NCI-H526 (cell line): ENCODE results near the gene LMTK2.
A peak's percentile ranks its signal among the peaks of the same experiment; 100 is the strongest.

Source experiments
- DNase-seq, 2 experiments: peaks; one replicate each; lab custom pipeline; 2025; lab: John Stamatoyannopoulos, UW

The LMTK2 gene

DNA sequence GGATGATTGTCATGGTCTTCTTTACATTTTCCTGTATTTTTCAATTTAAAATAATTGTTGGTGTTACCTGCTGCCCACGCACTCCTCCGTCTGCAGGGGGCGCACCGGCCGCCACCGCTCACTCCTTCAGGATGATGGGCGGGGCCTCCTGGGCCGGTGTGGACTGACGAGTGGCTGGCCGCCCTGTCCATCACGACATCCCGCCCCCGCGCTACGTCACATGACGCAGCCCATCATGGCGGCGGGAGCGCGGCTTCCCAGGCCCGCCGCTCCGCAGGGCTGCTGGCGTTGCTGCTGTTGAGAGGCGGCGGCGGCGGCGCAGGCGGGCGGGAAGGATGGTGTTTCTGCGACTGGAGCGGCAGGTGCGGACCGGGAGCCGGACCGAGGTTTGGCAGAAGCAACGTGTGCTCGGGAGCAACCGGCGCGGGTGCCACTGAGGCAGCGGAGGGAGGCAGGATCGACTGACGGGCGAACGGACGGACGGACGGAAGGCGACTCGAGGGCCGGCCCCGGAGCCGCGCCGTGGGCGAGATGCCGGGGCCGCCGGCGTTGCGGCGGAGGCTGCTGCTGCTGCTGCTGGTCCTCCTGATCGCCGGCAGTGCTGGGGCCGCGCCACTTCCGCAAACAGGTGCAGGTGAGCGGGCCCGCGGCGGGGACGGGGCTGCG lies at the start of gene LMTK2:
LMTK2 (plus strand) TSS at position 216 of the 666 bp plus-strand sequence; CDS start at position 532, 316 bp downstream.
- DNase-seq, result peak; percentile 45 to 96

DNA sequence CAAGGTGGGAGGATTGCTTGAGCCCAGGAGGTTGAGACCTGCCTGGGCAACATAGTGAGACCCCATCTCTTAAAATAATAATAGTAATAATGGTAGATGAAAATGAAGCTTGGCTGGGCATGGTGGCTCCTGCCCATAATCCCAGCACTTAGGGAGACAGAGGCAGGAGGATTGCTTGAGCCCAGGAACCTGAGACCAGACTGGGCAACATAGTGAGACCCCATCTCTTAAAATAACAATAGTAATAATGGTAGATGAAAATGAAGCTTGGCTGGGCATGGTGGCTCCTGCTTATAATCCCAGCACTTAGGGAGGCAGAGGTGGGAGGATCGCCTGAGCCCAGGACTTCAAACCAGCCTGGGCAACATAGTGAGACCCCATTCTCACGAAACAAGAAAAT lies 49.5 kb upstream of the LMTK2 start:
- DNase-seq, result no peak

DNA sequence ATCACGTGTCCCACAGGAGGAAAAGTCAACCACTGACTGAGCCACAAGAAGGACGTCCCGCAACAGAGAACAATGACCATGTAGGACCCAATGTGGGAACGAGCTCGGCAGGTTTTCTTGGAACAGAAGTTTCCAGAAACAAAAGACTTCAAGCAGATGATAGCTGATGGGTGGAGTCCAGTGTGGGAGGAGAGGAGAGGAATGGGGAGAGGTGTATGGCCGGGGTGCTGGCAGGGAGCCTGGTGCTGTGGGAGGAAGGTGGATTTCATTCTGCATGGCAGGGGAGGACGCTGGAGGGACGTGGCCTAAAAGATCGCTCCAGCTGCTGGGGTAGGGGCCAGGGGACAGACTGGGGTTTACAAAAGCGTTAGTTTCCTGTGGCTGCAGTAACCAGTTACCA lies 48.5 kb upstream of the LMTK2 start:
- DNase-seq, result no peak

DNA sequence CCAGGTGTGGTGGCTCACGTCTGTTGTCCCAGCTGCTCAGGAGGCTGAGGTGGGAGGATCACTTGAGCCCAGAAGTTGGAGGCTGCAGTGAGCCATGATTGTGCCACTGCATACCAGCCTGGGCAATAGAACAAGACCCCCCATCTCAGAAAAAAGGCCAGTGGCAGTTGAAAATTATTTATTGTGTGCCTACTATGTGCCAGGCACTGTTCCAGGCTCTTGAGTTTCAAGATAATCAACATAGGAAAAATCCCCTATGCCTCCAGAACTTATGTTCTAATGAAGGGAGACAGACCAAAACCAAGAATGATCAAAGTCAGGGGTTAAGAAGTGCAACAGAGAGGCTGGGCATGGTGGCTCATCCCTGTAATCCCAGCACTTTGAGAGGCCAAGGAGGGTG lies 42.4 kb upstream of the LMTK2 start:
- DNase-seq, result no peak

DNA sequence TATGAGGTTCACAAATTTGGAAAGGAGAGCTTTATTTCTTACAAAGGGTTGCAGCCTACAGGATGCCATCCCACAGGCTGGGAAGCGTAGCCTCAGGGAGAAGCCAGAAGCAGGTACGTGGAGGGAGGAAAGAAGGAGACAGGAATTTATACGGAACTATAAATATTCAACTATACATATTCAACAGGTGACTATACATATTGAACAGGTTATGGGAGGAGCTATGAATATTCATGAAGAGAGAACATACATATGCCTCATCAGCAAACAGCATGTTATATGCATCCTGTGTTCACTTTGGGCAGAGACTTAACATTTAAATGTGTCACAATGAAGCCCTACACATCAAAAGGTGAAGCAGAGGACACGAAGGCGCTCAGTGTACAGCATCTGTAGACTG lies 40.5 kb upstream of the LMTK2 start:
- DNase-seq, result no peak

DNA sequence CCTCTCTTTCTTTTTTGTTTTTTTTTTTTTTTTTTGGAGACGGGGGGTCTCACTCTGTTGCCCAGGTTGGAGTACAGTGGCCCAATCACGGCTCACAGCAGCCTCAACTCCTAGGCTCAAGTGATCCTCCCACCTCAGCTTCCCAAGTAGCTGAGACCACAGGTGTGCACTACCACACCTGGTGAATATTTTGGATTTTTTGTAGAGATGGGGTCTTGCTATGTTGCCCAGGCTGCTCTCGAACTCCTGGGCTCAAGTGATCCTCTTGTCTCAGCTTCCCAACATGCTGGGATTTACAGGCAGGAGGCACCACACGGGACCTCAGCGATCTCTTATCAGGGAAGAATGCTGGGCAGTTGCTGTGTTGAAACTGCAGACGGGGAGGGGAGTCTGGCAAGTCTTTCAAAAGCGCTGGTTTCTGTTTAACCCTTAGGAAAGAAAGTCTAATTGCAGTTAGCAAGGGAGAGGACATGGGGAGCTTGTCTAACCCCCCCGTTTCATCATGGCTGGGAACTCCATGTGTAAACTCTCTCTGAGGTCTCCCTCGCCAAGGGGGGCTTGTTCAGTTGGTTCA lies 39.6 kb upstream of the LMTK2 start:
- DNase-seq, result no peak

DNA sequence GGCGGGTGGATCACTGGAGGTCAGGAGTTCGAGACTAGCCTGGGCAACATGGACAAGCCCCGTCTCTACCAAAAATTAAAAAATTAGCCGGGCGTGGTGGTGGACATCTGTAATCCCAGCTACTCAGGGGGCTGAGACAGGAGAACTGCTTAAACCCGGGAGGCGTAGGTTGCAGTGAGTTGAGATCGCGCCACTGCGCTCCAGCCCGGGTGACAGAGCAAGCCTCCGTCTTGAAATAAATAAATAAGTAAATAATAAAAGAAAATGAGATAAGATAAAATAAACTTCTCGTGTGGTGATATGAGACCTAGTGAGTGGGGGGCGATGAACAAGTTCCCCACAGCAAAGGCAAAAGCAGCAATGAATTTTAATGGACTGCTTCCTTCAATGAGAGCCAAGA lies 33.6 kb upstream of the LMTK2 start:
- DNase-seq, result no peak

DNA sequence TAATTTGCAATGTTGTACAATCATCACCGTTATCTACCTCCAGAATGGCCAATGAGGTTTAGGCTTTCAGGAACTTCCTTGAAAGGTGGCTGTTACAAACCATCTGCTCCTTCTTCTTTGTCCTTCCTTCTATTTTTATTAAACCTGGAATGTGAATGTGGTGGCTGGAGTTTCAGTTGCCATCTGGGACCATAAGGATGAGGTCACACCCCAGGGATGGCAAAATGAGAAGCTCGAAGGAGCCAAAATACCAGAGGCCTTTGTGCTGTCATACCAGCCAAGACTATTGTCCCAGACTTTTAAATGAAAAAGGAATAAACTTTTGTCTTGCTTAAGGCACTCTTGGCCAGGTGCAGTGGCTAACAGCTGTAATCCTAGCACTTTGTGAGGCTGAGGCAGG lies 30.9 kb upstream of the LMTK2 start:
- DNase-seq, result no peak

DNA sequence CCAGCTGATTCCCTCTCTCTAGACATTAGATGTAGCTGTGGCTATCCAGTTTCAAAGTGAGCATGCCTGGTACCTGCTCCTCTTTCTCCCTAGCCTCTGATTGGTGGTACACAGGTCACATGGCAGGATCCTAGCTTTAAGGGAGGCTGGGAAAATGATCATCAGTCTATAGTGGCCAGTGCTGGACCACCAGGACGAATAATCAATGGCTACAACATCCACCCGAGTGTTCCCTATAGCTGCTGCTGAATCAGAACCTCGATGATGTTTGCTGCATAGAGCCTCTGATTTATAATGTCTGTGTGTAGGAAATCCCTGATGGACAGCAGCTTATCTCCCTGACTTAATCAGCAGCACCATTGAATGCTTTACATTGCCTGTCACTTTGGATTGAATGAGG lies 28.9 kb upstream of the LMTK2 start:
- no peak for DNase-seq

DNA sequence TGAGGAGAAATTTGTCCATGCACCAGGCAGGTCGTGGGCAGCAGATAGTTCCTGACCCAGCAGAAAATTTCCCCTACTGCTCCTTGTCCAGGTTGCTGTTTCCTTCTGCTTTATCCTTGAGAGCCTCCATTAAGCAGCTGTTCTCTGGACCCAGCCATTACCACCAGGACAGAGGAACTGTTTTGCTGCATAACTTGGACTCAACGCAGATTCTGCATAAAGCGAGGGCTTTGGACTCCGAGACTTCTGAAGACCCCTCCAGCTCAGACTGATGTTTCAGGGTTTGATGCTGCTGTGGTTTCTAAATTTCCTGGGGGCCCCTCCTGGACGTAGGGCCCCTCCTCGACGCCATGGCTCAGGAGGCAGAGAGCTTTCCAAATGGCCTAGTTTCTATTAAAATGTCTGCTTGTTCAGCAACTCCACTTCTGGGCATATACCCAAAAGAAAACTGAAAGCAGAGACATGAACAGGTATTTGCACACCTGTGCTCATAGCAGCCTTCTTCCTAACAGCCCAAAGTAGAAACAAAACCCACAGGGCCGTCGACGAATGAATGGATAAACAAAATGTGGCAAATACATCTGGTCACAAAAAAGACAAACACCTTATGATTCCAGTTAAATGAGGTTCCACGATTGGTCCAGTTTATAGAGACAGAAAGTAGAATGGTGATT lies 28.3 kb upstream of the LMTK2 start:
- DNase-seq, result no peak

DNA sequence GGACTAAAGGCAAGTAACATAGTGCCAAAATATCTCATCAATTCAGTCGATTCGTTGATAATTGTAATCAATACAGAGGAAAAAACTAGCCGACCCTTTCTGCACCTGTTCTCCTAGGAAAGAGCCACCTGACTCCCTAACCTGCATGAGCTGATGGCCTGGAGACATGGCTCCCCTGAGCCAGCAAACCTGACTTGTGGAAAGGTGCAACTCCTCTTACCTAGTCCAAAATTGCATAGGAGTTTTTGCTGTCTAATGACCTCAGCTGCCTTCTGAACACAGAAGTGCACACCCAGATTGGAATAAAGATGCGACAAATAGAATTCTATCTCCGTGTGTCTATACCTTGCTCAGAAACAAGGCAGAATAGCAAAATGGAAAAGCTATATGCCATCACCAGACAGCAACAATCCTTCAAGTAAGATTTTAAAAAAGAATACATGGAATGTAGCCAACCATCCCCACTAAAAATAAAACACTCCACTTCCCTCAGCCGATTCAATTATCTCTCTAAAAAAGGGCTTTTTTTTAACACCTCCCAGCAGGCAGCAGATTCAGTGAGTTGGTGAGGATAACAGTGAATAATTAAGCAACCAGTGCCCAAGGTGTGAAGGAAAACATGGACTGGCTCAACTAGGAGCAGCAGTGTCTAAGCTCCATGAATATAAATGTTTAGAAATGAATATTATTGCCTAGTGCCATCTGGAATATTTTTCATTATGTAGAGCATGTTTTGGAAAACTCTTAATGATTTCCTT lies 26.6 kb upstream of the LMTK2 start:
- DNase-seq, result no peak

DNA sequence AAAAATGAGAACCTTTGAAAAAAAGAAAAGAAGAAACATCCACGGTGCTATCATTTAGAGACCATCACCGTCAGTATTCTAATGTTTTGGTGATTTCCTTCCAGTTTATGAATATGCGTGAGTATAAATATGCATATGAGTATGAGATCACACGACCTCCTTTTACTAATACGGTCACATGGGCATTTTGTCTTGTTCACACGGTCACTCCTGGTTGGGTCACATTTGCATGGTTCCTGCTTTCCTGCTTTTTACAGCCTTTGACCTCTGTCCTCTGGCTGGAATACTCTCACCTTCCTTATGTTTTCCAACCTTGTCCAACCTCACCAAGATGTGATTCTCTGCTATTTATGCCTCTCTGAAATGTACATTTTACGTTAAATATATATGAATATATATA lies 25.3 kb upstream of the LMTK2 start:
- DNase-seq, result peak in 1 of 2 experiments; percentile 61

DNA sequence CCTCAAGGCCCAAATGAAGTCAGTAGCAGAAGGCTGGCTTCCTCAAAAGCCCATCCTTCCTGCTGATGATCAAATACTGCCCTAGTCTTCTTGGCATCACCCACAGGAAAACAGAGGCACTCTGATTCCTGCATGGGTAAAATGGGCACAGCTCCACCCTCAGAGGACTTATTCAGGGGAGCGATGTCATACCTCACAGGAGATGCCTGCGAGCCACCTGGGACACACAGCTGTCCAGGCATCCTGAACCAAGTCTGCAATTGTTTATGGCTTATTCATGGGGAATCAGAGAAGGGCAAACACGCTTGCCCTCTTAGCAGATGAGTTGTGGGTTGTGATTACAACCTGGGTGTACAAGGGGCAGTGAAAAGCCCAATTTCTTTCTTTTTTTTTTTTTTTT lies 22.0 kb upstream of the LMTK2 start:
- DNase-seq, result no peak

DNA sequence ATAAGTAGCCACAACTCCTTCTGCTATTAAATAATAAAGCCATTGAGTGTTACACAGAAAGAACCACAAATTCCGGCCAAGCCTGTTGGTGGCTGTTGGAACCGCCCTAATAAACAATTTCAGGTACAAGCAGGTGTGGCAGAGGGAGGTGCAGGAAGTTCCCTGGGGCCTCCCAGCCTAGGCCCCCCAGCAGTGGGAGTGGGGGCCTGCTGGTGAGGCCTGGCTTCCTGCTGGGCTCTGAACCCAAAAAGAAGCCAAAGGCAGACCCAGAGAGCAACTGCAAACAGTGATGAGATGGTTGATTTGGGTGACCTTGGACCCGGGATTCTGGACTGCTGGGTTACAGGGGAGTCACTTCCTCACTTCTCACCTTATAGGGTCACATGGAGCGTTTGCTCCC lies 21.0 kb upstream of the LMTK2 start:
- DNase-seq, result no peak

DNA sequence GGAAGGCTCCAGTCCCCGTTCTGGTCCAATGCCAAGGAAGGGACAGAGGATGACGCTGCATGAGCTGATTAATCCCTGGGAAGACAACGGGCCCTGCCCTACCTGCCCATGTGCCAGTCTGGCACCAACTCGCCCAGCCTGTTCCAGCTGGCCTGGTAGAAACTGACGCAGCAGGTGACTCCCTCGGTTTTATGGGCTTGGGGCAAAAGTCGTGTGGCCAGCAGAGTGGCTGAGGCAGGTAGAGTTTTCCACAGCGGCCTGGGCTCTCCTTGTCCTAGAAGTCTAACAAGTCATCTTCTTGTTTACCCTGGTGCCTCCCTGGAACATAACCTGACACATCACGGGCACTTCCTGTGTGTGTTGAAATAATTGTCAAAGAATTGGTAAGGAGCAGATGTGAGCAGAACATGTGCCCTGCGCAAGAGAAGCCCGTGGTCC lies 20.4 kb upstream of the LMTK2 start:
- DNase-seq, result peak in 1 of 2 experiments; percentile 22

DNA sequence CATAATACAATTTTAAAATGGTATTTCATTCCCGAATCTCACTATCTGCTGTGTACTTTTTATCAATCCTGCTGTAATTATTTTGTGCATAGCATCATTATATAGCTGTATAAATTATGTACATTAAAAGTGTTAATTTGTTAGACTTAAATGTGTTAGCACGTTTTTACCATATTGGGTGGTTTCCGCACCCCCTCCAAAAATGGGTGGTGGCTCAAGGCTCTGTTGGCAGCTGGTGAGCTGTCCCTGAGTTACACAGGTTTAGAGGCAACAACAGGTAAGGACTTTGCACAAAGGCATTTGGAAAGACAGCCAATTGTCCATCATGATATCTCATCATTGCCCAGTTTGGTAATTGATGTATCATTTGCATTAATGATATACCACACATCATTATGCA lies 18.6 kb upstream of the LMTK2 start:
- no peak for DNase-seq

DNA sequence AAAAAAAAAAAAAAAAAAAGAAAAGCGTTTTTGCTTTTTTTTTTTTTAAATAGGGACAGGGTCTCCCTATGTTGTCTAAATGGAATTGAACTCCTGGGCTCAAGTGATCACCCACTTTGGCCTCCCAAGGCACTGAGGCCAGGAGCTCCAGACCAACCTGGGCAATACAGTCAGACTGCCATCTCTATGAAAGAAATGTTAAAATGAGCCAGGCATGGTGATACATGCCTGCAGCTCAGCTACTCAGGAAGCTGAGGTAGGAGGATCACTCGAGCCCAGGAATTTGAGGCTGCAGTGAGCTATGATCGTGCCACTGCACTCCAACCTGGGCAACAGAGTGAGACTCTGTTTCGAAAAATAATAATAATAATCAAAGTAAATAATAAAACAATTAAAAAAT lies 16.5 kb upstream of the LMTK2 start:
- DNase-seq, result no peak

DNA sequence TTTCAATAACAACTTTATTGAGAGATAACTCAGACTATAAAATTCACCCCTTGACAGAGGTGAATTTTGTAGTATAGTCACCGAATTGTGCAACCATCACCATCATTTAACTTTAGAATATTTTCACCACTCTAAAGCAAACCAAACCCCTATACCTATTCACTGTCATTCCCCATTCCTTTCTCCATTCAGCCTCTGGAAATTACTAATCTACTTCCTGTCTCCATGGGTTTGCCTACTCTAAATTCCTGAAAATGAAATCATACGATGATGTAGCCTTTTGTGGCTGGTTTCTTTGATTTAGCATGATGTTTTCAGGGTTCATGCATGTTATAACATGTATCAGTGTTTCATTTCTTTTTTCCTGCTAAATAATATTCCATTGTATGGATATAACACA lies 15.6 kb upstream of the LMTK2 start:
- no peak for DNase-seq

DNA sequence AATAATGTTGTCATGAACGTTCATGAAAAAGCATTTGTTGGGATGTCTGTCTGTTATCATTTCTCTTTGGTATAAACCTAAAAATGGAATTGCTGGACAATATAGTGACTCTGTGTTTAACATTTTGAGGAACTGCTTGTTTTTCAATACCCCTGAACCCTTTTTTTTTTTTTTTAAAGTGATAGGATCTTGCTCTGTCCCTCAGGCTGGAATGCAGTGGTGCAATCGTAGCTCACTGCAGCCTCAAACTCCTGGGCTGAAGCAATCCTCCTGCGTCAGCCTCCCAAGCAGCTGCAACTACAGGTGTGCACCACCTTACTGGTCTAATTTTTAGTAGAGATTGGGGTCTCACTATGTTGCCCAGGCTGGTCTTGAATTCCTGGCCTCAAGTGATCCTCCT lies 15.1 kb upstream of the LMTK2 start:
- no peak for DNase-seq

DNA sequence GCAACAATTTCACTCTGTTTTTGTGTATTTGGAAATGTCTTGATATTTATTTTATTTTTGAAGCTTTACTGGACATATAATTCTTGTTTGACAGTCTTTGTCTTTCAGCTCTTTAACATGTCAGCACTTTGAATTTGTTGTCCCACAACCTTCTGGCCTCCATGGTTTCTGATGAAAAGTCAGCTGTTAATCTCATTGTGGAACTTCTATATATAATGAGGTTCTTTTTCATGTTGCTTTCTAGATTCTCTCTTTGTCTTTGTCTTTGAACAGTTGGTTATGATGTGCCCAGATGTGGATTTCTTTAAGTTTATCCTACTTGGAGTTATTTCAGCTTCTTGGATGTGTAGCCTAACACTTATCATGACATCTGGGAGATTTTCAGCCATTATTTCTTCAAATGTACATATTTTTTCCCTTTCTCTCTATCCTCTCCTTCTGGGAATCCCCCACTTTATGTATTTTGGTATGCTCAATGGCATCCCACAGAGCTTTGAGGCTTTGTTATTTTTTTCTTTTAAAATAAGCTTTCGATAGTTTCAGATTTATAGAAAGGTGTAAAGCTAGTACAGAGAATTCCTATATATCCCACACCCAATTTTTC lies 9.5 kb upstream of the LMTK2 start:
- DNase-seq, result no peak

DNA sequence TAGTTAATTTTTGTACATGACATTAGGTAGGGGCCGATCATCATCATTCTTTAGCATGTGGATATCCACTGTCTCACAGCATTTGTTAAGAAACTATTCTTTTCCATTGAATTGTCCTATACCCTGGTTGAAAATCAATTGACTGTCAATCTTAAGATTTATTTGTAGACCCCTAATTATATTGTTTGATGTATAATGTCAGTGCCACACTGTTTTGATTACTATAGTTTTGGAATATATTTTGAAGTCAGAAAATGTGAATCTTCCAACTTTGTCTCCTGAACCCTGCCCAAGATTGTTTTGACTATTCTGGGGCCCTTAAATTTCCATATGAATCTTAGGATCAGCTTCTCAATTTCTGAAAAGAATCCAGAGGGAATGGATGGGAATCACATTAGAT lies 6.6 kb upstream of the LMTK2 start:
- no peak for DNase-seq

DNA sequence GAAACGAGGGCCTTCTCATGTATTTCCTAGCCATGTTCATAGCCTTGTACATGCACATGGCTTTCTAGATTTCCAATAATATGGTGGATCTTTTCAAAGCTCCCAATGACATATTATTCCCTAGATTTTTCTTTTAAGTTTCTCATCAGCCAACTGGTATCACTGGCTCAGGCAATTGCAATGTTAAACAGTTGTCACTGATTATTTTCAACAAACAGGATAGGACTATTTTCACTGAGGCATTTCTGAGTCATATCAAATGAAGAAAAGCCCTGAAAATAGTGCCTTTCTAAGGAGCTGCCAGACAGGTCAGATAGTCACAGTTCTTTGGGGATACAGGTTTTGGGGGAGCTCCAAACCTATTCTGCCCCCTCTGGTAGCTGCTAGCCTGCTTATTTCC lies 4.5 kb upstream of the LMTK2 start:
- no peak for DNase-seq
